Ecto neural progenitor cell (in vitro differentiated cells): ENCODE data around the gene FOXD4L3.
"Not testable (repeated sequence)": the region's sequence is repeated elsewhere in the genome, so short reads cannot be mapped to it uniquely, and the experiment has no call there.

Experiments
- DNase-seq: peaks from one replicate; pipeline ENCODE4 v3.0.0-alpha.2; 2018; ENCODE audit warnings: low spot score

Gene FOXD4L3

GRCh38 chr9:68302567-68302966 is at the start of gene FOXD4L3:
FOXD4L3 (plus strand) TSS chr9:68302867; CDS start chr9:68302952, 85 bp downstream.
- DNase-seq, result not testable (repeated sequence)

- not testable (repeated sequence) for DNase-seq
Observed at GRCh38 chr9:68281041-68281440, 21.6 kb upstream of the FOXD4L3 start.

- not testable (repeated sequence) for DNase-seq
Observed at GRCh38 chr9:68303771-68304170, 1.1 kb downstream of the FOXD4L3 start.

GRCh38 chr9:68304212-68304611 is 1.5 kb downstream of the FOXD4L3 start:
- DNase-seq, result not testable (repeated sequence)

DNA sequence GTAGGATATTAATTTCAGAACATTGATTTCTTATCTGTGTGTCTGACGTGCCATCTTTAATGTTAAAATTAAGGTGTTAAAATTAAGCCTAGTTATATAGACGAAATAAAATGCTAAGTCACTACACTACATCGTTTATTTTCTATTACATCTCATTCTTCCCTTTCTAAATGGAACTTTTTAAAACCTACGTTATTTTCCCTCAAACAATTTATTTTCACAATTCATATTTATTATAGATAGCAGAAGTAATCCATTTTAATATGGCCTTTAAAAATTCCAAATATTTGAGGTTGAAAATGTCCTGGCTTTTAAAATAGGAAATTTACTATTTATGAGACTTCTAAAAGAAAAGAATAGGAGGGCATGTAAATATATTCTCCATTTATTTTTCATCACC is 2.1 kb downstream of the FOXD4L3 start:
- not testable (repeated sequence) for DNase-seq

GRCh38 chr9:68305680-68306285 is 3.1 kb downstream of the FOXD4L3 start:
- not testable (repeated sequence) for DNase-seq

GRCh38 chr9:68306391-68306964 is 3.8 kb downstream of the FOXD4L3 start:
- peak; percentile 14 for DNase-seq

DNA sequence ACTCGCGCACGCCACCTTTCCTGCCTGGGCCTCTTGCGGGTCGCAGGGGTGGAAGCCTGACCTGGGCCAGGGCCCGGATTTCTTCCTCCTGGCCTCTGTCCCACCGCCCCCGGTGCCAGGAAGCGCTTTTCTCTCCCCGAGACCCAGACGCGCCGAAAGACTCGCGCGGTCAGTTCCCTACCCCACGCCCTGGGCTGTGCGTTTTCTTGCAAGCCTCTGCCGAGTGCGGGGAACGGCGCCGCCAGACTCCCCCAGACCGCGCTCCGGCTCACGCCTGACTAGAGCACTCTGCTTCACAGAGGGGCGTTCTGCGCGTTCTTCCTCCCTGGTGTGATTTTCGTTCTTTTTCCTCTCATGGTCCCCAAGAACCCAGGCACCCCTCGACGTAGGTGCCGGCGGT is 4.5 kb downstream of the FOXD4L3 start:
- DNase-seq, result not testable (repeated sequence)

- not testable (repeated sequence) for DNase-seq
Observed at GRCh38 chr9:68307654-68308053, 5.0 kb downstream of the FOXD4L3 start.

GRCh38 chr9:68311208-68311607 is 8.5 kb downstream of the FOXD4L3 start:
- DNase-seq, result not testable (repeated sequence)

- DNase-seq, result peak; percentile 1
Observed at GRCh38 chr9:68318209-68318608, 15.5 kb downstream of the FOXD4L3 start.

DNA sequence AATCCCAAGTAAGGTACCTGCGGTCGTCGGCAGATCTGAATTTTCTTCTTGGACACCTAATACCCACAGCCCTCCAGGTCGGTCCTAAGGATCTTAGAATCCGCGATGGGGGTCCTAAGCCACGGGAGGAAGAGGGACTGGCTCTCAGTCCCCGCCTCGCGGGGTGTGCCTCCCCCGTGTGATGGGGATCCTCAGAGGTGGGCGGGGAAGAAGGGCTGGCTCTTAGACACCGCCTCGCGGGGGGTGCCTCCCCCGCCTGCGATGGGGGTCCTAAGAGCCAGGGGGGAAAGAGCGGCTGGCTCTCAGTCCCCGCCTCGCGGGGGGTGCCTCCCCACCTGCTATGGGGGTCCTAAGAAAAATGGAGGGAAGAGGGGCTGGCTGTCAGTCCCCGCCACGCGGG is 21.1 kb downstream of the FOXD4L3 start:
- not testable (repeated sequence) for DNase-seq

DNA sequence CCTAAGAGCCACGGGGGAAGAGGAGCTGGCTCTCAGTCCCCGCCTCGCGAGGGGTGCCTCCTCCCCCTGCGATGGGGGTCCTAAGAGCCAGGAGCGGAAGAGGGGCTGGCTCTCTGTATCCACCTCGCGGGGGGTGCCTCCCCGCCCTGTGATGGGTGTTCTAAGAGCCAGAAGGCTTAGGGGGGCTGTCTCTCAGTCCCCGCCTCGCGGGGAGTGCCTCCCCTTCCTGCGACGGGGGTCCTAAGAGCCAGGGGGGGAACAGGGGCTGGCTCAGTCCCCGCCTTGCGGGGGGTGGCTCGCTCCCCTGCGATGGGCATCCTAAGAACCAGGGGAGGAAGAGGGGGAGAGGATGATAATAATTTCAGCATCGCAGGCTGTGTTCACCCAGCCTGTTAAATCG is 21.9 kb downstream of the FOXD4L3 start:
- DNase-seq, result not testable (repeated sequence)

DNA sequence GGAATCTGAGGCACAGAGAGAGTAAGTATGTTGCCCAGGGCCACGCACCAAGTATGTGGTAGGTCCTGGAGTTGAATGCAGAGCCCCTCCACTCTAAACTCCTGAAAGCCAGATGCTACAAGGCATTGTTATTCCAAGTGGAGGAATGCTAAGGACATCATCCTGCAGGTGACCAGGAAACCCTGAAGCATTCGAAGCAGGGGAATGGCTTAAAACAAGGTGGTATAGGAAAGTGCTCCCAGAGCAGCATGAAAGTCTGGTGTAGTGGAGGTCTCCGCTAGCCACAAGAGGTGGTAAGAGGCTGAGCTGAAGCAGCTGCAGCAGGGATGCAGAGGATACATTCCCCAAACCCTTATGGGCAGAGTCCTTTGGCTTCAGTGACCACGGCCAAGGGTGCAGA is 26.4 kb downstream of the FOXD4L3 start:
- not testable (repeated sequence) for DNase-seq

DNA sequence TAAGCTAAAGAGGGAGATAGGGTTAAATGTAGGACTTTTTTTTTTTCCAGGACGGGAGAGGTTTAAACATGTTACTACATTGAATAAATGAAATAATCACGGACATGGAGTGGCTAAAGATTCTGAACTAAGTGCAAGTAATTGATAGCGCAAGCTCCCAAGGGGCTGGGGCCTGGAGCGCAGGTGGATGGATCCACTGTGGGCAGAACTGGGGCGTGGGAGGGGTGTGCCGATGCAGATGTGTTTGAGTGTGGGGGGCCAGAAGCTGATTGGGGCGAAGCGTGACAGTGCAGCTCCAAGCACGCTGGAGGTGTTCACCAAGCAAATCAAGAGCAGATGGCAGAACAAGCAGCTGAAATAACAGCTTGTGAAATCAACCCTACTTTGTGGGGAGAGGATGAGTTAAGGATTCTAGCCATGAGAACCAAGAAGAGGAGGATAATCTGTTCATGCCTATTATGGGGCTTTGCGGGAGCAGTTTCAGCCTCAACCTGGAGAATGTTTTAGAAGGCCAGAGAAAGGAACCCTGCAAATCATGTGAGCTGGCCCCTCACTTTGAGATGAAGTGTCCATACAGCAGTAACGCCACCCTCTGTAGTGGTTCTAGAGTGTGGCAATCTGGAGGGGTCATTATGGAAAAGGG is 28.0 kb downstream of the FOXD4L3 start:
- DNase-seq, result peak; percentile 15

- not testable (repeated sequence) for DNase-seq
Observed at GRCh38 chr9:68332122-68332521, 29.5 kb downstream of the FOXD4L3 start.

DNA sequence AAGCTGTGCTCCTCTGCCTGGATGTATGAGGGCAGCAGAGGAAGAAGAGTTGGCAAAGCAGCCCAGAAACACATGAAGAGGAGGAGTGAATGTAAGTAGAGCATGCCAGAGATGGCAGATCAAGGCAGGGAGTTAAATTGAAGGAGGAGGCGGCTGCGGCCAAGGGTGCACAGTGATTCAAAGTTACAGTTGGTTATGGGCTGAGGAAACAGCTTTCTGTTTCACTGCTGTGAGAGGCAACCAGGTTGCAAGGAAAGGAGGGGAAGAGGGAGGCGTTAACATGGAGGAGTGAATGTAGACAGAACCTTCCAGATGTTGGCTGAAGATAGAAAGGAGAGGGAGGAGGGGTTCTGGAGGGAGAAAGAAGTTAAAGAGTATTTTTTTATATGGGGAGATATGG is 33.3 kb downstream of the FOXD4L3 start:
- DNase-seq, result not testable (repeated sequence)

- DNase-seq, result not testable (repeated sequence)
Observed at GRCh38 chr9:68336639-68337339, 34.1 kb downstream of the FOXD4L3 start.

DNA sequence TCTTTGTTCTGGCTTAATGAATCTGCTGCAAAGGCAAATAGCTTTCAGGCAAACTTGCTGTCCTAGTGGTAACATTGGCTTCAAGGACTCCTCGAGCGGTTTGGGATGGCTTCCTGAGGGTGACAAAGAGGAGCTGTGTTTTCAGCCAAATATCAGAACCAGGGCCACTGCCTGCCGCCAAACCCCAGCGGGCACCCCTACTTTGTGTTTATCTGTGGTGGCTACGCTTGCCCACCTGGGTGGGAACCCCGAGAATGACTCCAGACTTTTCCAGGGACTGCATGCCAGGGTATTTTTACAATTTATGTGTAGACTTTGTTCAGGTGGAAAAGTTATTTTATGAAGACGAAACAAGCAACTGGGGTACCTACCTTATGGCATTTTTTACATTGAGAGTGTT is 35.3 kb downstream of the FOXD4L3 start:
- not testable (repeated sequence) for DNase-seq

GRCh38 chr9:68342265-68343025 is 39.8 kb downstream of the FOXD4L3 start:
- not testable (repeated sequence) for DNase-seq

DNA sequence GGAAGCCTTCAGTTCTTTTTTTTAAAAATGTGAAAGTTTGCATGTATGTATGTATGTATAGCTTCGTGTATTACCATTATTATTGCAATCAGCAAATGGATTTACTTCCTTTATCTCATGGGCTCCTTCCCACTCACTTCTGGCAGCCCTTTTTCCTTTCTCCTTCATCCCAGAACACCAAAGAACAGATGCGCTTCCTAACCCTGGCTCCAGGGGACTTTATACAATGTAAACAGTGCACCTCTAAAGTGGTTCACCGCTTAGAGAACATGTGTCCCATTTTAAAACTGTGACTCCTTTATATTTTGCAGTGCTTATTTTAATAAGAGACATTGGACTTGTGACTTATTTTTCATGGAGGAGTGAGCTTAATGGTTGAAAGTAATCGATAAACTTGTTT is 40.6 kb downstream of the FOXD4L3 start:
- DNase-seq, result not testable (repeated sequence)

DNA sequence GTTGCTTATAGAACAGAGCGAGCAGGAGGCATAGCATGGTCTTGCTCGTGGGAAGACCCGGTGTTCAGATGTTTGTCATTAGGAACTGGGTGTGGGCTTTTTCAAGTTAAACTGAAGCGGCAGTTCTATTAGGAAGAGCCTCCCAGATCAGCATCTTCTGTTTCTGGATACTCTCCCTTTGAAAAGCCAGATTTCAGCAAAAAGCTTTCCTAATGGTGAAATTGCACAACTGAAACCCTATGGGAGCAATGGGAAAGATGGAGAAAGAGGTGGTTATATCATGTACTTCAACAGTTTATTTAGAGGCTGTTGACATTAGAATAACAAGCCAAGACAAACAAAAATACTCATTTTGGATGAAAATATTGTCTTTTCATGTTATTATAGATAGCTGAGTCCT is 41.3 kb downstream of the FOXD4L3 start:
- not testable (repeated sequence) for DNase-seq
